Testis (tissue), 2 donors: ENCODE results near the gene ADRA1B.

Source experiments
- POLR2A ChIP-seq: fragments of 450-650 bp; IDR thresholded peaks from one replicate; pipeline ENCODE4 v1.6.1; 2017; ENCODE audit warnings: antibody characterized with exemption, mild to moderate bottlenecking, moderate library complexity
- TF ChIP-seq, protein P1 (sequence below), 3 experiments: fragments of 450-650 bp in 2 of 3; fragments of 200-600 bp in 1 of 3; sonication (generic) in 1 of 3; IDR thresholded peaks; one replicate each; pipeline ENCODE4 v1.5.1; 2016 to 2019; ENCODE audit warnings: antibody characterized with exemption in 3 of 3, mild to moderate bottlenecking in 2 of 3, moderate library complexity in 1 of 3

DNA sequence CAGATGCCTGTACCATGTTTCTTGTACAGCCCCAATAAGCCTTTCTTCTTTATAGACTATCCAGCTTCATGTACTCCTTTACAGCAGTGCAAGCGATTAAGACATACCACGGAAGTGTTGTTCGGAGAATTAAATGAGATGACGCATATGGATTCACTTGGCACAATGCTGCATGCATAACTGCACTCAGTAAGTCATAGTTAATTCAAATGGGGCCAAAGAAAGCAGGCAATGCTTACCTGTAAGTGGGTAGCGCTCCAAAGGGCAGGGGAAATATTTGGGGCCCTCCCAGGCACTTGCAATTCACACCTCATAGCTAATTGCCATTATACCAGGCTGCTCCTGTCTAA is 7.7 kb upstream of the ADRA1B start:
- TF ChIP-seq, protein P1, sequence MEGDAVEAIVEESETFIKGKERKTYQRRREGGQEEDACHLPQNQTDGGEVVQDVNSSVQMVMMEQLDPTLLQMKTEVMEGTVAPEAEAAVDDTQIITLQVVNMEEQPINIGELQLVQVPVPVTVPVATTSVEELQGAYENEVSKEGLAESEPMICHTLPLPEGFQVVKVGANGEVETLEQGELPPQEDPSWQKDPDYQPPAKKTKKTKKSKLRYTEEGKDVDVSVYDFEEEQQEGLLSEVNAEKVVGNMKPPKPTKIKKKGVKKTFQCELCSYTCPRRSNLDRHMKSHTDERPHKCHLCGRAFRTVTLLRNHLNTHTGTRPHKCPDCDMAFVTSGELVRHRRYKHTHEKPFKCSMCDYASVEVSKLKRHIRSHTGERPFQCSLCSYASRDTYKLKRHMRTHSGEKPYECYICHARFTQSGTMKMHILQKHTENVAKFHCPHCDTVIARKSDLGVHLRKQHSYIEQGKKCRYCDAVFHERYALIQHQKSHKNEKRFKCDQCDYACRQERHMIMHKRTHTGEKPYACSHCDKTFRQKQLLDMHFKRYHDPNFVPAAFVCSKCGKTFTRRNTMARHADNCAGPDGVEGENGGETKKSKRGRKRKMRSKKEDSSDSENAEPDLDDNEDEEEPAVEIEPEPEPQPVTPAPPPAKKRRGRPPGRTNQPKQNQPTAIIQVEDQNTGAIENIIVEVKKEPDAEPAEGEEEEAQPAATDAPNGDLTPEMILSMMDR (IDR thresholded peaks at IDR 0.05), result no peak
- TF ChIP-seq POLR2A, result no peak
